Left forelimb (tissue), 1 donor: ENCODE data around the gene POLRMT.
"Not testable (repeated sequence)": the region's sequence is repeated elsewhere in the genome, so short reads cannot be mapped to it uniquely, and the experiment has no call there.

Experiments used
- DNase-seq: peaks from one replicate; pipeline ENCODE4 v3.0.0-alpha.2; 2018; ENCODE audit warnings: low spot score

The POLRMT gene

DNA sequence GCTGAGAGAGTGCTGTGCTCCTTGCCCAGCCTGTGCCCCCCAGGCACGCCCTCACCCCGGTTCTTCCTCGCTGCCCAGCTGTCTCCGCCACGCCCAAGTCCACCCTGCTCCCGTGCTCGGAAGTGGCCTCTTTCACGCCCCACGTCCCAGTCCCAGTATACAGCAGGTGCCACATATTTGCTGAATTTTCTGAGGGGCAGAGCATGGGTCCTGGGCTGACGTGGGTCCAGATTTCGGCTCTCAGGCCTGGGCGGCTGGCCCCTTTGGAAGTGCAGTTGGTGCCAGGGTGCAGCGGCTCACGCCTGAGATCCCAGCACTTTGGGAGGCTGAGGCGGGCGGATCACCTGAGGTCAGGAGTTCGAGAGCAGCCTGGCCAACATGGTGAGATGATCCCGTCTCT is 40.3 kb downstream of the POLRMT start:
- DNase-seq: no peak

DNA sequence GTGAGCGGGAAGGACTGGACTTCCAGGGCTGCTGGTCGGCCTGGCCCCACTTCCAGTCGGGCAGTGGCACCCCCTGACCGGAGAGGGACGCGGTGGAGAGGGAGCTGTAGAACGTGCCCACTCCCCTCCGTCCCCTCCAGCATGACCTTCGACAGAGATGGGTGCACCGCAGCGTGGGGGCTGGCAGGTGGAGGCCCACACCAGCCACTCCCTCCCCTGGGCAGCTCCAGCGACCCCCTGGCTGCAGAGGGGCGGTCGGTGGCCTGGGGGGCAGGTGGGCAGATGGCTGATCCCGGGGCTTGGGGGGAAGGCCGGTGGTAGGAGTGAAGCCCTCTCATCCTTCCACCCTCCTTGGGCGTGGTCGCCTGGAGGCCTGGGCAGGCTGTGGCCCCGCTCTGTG is 41.2 kb downstream of the POLRMT start:
- no peak for DNase-seq

DNA sequence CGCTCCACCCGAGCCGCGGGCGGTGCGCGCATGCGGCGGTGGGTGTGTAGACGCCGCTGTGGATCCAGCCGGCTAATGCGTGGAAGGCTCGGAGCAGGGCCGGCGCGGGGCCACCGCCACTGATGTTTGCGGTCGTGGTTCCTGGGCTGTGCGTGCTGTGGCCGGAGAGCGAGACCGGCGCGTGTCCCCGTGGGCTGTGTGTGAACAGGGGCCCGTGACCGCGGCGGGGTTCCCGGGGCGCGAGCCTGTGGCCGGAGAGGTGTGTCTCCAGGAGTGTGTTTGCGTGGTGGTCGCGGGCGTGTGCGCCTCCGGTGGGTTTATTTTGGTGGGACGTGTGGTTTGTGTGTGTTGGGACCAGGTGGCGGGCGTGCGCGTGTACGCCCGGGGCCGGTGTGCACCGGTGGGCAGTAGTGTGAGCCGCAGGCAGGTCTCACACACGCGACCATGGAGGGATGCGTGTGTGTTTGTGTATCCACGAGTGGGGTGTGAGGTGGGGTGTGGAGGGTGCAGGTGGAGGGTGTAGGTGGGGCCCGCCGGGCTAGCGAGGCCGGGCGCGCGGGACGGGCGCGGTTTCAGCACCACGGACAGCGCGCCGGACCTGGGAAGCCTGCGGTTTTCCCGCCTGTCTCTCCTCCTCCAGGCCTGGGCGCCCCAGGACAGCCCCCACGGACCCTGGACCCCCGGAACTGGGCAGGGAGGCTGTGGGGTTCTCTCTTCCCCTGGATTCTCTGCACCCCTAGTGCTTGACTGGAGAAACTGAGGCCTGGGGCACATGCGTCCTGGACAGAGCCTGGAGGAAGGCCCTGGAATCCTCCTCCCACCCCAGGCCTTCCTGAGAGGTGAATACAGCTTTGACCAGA is 42.0 kb downstream of the POLRMT start:
- no peak for DNase-seq

DNA sequence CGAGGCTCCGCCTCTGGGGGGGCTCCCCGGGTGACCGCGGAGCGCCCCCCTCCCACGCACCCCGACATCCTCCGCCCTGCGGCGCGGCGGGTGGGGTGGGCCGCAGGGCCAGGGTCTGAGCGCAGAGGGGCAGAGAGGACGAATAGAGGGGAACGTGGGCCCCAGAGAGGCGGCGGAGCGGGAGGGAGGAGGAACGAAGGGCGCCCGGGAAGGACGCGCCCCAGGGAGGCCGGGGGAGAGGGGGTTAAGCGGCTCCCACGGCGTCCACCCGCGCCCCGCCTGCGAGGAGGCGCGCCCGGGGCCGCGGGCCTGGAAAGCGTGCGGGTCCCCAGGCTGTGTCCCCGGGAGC is 42.6 kb downstream of the POLRMT start:
- no peak for DNase-seq

DNA sequence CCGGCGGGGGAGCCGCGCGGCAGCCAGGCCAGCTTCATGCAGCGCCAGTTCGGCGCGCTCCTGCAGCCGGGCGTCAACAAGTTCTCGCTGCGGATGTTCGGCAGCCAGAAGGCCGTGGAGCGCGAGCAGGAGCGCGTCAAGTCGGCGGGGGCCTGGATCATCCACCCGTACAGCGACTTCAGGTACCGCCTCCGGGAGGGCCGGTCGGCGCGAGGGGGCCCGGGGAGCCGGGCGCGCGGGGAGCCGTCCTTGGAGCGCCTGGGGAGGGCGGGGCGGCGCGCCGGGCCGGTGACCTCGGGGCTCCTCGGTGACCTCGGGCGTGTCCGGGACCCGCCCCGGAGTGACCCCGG is 43.0 kb downstream of the POLRMT start:
- DNase-seq: no peak

DNA sequence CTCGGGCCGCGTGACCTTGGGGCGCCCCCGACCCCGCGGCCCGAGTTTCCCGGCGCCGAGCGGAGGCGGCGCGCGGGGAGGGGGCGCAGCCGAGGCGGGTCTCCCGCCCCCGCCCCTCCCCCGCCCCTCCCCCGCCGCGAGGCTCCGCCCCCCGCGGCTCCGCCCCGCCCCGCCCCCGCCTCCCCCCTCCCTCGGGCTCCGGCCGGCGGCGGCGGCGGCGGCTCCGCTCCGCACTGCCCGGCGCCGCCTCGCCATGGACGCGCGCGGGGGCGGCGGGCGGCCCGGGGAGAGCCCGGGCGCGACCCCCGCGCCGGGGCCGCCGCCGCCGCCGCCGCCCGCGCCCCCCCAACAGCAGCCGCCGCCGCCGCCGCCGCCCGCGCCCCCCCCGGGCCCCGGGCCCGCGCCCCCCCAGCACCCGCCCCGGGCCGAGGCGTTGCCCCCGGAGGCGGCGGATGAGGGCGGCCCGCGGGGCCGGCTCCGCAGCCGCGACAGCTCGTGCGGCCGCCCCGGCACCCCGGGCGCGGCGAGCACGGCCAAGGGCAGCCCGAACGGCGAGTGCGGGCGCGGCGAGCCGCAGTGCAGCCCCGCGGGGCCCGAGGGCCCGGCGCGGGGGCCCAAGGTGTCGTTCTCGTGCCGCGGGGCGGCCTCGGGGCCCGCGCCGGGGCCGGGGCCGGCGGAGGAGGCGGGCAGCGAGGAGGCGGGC is 43.5 kb downstream of the POLRMT start, which contains the start of gene HCN2:
Gene HCN2 (plus strand): TSS at position 189 of the 703 bp plus-strand sequence. CDS start 65 bp downstream, at position 254.
- DNase-seq: no peak

DNA sequence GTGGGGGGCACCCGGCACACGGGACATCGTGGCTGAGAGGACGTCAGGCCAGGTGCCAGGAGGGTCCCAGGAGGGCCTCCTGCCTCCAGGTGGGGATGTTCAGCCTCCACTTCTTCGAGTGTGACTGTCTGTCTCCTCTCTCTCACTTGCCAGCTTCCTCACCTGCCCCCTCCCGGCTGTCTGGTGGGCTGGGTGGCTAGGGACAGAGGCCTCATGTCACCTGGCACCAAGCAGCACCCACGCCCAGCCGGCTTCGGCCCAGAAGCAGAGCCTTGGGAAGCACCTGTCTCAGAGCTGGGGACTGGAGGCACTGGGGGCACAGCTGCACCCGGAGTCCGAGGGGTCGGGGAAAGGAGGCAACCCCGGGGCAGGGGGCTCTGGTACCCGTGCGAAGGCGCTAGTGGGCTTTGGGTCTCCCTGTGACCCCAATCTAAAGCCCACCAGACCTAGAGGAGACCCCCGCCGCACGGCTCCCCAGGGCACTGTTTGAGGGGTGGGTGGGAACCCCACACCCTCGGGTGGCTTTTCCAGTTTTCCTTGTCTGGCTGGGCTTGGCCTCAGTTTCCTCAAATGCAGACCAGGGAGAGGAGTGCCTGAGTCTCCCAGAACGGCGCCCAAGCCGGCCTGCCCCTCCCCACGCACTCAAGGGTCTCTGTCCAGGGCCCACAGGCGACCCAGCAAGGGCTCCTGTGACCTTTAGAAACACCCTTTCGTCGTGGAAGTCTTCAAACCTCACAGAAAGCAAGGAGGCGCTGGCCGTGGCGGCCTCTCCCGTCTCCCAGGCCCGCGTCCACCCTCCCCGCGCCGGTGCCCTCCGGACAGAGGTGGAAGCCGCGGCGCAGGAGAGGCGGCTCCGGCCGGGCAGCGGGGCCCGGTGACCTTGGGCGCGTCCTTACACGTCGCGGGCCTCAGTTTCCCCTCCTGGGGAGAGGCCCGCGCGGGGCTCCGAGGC is 44.3 kb downstream of the POLRMT start:
- no peak for DNase-seq

DNA sequence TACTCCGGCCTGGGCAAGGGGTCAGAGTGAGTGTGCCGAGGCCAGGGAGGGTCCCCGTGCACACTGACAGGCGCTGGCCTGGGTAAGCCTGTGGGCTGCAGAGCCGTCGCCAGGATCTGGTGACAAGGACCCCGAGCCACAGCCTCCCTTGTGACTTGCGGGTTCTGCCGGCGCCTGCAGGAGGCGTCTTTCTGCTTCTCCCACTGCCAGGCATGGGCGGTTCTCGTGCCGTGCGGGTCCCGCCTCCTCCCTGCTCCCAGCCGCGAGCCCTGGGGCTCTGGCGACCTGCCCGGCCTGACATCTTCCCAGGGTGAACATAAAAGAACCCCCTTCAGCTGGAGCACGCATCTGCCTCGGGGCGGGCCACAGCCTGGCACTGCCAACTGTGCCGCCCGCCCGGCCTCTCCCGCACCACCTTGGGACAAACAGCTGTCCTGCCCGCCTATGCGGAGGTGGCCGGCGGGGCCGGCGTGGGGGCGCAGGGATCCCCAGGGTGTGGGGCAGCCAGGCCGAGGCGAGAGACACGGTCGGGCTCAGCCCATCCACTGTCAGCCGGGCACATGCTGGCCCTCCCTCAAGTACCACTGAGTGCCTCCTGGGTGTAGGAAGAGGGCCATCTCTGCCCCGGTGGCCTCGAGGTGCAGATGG is 45.1 kb downstream of the POLRMT start:
- DNase-seq: no peak

DNA sequence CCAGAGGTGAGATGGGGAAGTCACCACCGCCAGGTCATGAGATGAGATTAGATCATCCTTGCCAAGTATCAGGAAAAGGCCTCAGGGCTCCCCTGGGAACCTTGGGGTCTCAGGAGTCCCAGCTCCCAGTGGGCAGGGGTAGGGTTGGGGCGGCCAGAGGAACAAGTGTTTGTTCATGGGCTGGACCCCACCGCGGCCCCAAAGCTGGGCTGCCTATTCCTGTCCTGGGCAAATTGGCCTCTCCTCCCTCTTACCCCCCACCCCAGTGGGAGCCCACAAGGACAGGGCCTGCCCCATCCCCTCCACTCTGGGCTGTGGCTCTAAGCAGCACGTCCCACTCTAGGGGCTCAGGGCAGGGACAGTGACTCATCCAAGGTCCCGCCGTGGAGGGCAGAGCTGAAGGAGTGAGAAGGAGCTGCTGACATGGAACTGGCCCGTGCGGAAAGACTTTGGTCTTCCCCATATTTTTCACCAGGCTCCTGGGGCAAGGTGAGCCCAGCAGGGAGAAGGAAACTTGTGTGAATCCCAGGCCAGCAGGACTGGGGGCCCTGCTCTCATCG is 47.7 kb downstream of the POLRMT start:
- DNase-seq: no peak

DNA sequence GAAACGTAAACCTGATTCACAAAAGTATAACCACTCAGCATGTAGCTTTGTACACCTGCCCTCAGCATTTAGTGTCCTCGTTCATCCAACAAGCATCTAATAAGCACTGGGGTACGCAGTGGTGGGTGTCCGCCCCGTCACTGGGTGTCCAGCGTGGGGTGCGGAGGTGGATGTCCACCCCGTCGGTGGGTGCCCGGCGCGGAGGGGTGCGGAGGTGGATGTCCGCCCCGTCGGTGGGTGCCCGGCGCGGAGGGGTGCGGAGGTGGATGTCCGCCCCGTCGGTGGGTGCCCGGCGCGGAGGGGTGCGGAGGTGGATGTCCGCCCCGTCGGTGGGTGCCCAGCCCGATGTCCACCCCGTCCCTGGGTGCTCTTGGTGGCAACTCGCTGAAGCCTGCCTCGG is 48.2 kb downstream of the POLRMT start:
- not testable (repeated sequence) for DNase-seq

DNA sequence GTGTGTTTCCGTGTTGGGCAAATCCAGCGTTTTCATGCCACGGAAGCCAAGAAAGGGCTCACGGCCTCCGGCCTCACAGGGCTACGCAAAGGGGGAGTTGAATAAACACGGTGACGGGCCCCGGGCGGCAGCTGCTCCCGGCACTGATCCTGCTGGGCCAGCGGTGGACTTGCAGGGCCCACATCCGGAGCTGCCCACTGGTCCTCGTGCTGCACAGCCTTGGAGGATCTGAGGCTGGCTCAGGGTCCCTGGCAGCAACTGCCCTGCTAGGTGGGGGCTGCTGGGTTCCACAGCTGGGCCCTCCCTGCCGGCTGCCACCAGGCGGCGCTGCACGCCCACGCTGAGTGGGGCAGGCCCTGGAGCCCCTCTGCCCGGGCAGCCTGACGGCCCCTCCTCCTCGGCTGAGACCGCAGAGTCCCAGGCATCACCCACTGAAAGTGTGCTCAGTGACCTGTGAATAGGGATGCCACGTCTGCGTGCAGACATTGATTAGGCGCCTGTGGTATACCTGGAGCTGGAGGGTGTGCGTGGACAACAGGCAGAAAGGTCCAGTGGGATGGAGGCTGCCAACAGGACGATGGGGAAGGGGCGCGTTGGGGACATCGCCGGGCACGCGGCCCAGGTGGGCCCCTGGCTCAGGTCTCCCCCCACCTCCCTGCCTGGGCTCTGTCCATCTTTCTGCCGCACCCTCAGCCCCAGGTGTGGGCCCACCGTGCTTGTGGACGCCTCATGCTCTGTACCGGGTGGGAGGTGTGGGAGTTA is 48.9 kb downstream of the POLRMT start:
- DNase-seq: no peak

DNA sequence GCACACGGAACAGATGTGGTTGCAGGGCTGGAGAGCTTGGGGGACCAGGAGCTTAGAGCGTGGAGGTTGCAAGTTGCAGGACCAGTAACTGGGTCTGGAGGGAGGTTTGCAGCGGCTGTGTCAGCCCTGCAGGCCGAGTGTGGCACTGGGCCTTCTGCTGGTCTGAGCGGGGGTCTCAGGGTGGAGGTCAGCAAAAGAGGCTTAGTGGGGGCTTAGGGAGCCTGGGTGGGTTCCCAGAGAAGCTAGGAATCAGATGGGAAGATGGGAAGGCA is 49.4 kb downstream of the POLRMT start:
- DNase-seq: no peak

DNA sequence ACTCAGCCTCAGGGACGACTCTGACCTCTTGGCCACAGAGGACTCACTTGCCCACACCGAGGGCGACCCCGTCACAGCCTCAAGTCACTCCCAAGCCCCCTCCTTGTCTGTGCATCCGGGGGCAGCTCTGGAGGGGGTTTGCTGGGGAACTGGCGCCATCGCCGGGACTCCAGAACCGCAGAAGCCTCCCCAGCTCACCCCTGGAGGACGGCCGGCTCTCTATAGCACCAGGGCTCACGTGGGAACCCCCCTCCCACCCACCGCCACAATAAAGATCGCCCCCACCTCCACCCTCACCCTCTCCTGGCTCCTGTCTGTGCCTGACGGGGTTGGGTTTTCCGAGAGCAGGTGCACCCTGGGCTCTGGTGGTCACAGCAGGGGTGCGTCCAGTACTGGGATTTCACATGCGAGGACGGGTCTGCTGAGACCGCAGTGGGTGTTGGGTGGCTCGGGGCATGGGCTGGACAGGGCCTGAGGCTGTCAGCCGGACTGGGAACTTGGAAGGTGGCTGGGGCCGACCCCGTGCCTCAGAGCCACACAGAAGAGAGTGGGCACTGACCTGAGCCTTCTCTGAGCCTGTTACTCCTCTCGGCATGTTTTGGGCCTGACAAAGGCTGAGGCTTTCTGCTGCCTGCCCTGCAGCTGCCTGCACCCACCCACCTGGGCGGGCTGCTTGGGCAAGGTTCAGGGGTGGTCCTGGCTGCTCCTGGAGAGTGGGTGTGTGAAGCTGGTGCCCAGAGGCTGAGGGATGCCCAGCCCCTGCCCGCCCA is 50.0 kb downstream of the POLRMT start:
- no peak for DNase-seq

DNA sequence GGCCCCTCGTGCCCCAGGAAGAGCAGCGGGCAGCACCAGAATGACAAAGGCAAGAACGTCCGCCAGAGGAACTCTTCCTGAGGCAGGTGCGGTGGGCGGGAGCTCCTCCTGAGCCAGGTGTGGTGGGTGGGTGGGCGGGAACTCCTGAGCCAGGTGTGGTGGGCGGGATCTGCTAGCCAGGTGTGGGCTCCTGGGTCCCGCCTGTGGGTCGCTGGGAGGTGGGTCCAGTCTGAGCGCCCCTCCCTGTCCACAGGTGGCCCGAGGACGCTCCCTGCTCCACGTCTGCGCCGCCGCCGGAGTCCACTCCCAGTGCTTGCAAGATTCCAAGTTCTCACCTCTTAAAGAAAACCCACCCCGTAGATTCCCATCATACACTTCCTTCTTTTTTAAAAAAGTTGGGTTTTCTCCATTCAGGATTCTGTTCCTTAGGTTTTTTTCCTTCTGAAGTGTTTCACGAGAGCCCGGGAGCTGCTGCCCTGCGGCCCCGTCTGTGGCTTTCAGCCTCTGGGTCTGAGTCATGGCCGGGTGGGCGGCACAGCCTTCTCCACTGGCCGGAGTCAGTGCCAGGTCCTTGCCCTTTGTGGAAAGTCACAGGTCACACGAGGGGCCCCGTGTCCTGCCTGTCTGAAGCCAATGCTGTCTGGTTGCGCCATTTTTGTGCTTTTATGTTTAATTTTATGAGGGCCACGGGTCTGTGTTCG is 50.7 kb downstream of the POLRMT start:
- no peak for DNase-seq

DNA sequence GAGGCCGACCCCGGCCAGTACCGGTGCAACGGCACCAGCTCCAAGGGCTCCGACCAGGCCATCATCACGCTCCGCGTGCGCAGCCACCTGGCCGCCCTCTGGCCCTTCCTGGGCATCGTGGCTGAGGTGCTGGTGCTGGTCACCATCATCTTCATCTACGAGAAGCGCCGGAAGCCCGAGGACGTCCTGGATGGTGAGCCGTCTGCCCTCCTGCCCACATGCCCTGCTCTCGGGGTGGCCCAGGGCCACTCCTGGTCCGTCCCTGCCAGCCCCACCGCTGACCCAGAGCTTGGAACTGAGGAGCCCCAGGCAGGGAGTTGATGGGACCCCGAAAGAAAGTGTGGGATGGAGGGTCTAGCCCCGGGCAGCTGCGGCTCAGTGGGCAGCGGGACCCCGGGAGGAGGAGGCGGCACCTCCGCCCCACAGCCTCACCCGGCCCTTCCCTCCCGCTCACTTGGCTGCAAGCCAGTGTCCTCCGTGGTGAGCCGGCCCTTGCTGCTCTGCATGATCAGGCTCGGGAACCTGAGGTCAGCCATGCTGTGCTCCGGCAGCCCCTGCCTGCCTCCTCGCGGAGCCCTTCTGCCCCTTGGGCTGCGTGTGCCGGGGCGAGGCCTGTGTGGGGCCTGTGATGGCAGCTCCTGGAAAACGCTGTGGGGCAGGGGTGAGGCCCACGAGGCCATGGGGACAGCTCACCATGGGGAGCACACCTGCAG is 51.8 kb downstream of the POLRMT start:
- DNase-seq: no peak

DNA sequence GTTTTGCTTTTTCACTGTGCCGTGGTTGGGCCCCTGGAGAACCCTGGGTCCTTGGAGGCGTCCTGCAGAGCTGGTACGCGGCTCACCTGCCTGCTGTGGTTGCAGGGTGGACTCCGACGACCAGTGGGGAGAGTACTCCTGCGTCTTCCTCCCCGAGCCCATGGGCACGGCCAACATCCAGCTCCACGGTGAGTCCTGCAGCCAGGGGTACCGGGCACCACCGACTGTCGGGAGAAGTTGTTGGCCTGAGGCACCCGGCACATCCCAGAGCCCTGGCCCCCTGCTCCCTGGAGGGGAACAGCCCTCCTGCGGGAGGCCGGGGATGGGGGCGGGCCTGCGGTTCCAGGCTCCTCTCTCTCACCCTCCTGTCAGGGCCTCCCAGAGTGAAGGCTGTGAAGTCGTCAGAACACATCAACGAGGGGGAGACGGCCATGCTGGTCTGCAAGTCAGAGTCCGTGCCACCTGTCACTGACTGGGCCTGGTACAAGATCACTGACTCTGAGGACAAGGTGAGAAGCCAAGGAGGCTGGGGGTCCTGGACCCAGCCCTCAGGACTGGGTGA is 53.0 kb downstream of the POLRMT start:
- no peak for DNase-seq

DNA sequence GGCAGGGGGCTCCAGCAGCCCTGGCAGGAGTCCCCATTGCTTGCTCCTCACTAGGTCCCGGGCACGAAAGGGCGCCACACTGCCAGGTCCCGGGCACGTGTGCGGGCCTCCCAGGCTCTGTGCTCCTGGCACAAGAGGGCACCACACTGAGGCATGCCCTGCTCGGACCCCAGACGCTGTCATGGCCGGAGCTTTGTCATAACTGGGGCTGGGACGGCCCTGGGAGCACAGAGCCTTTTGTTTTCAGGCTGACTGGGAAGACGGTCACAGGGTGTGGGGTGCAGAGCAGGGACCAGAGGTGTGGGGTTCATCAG is 53.5 kb downstream of the POLRMT start:
- no peak for DNase-seq

DNA sequence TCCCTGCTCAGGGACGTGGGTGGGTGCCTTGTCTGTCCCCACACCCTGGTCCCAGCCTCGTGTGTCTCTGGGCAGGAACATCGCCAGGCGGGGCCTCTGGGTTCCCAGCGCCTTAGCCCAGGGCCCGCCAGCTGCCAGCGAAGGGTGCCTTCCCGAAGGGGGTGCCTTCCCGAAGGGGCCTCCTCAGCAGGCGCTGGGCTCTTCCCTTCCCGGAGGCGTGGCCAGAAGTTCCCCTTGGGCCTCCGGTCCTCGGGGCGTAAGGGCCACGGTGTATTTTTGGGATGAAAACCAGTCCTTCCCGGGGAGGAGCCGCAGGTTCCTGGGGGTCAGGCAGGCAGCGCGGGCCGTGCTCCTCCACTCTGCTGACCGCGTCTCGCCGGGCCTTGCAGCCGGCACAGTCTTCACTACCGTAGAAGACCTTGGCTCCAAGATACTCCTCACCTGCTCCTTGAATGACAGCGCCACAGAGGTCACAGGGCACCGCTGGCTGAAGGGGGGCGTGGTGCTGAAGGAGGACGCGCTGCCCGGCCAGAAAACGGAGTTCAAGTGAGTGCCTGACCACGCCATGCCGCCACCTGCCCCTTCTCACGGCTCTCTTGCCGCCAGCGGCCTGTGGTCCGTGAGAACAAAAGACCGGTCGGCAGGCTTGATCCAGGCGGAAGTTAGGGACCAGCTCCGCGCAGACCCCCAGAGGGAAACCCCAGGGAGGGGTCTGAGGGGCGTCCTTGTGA is 54.1 kb downstream of the POLRMT start:
- DNase-seq: no peak
